GM12891 (cell line): ENCODE data around the gene OR9Q1.

Source experiments
- POLR2A ChIP-seq: IDR thresholded peaks from 2 replicates; pipeline ENCODE4 v1.6.1; 2011; ENCODE audit warnings: low read depth, low read length, control low read depth
- POLR2AphosphoS5 ChIP-seq: IDR thresholded peaks from 2 replicates; pipeline ENCODE4 v1.6.1; 2011; ENCODE audit warnings: low read depth, low read length, control low read depth
- TAF1 ChIP-seq: IDR thresholded peaks from 2 replicates; pipeline ENCODE4 v1.6.1; 2011; ENCODE audit warnings: low read depth, low read length, control low read depth

DNA sequence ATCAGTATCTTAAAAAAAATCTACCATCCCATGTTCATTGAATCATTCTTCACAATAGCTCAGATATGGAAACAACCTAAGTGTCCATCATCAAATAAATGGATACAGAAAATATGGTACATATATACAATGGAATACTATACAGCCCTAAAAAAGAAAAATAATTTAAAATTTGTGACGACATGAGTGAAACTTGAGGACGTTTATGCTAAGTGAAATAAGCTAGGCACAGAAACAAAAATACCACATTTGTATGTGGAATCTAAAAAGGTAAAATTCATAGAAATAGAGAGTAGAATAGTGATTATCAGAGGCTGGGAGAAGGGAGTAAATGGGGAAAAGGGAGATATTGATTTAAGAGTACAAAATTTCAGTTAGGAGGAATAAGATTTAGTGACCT, 62.8 kb downstream of the OR9Q1 start:
- TF ChIP-seq POLR2A = no peak
- TF ChIP-seq TAF1 = no peak
- TF ChIP-seq POLR2AphosphoS5 = no peak
